CD4-positive, alpha-beta T cell treated with Interleukin-17A for 4 hours (primary cell): ENCODE data around the gene RAB15.

Experiments
- DNase-seq: peaks from one replicate; pipeline ENCODE4 v3.0.0-alpha.2; 2020; ENCODE audit warnings: mixed read lengths

The RAB15 gene

GRCh38 chr14:64899958-64900357 is 72.2 kb downstream of the RAB15 start:
- DNase-seq = no peak
